Fibroblast of skin of left biceps (primary cell): ENCODE data around the gene CD34.
"Not testable (repeated sequence)": the region's sequence is repeated elsewhere in the genome, so short reads cannot be mapped to it uniquely, and the experiment has no call there.

Experiments
- DNase-seq, 2 experiments: peaks; one replicate each; pipeline ENCODE4 v3.0.0-alpha.2; 2013; ENCODE audit warnings: low read depth in 2 of 2

The CD34 gene

GRCh38 chr1:207910591-207911354 lies at the start of gene CD34:
Gene CD34, minus strand, starts transcription at chr1:207911125. Its CDS starts 45 bp downstream, at chr1:207911080.
- DNase-seq = no peak

GRCh38 chr1:207960346-207960745 lies 49.4 kb upstream of the CD34 start:
- DNase-seq = no peak

GRCh38 chr1:207959910-207960309 lies 49.0 kb upstream of the CD34 start:
- no peak for DNase-seq

GRCh38 chr1:207959141-207959825 lies 48.4 kb upstream of the CD34 start:
- no peak for DNase-seq

GRCh38 chr1:207958376-207959139 lies 47.6 kb upstream of the CD34 start:
- DNase-seq = no peak

- no peak for DNase-seq
Observed at GRCh38 chr1:207956986-207957385, 46.1 kb upstream of the CD34 start.

- no peak for DNase-seq
Observed at GRCh38 chr1:207954104-207954503, 43.2 kb upstream of the CD34 start.

- DNase-seq = no peak
Observed at GRCh38 chr1:207952617-207953542, 42.0 kb upstream of the CD34 start.

- no peak for DNase-seq
Observed at GRCh38 chr1:207951652-207952051, 40.7 kb upstream of the CD34 start.

- no peak for DNase-seq
Observed at GRCh38 chr1:207950750-207951149, 39.8 kb upstream of the CD34 start.

- no peak for DNase-seq
Observed at GRCh38 chr1:207949571-207950195, 38.8 kb upstream of the CD34 start.

GRCh38 chr1:207948536-207949250 lies 37.8 kb upstream of the CD34 start:
- DNase-seq = no peak

GRCh38 chr1:207946756-207947155 lies 35.8 kb upstream of the CD34 start:
- no peak for DNase-seq

- no peak for DNase-seq
Observed at GRCh38 chr1:207944571-207944970, 33.6 kb upstream of the CD34 start.

- not testable (repeated sequence) for DNase-seq
Observed at GRCh38 chr1:207942337-207942741, 31.4 kb upstream of the CD34 start.

GRCh38 chr1:207941665-207942064 lies 30.7 kb upstream of the CD34 start:
- DNase-seq = no peak

- no peak for DNase-seq
Observed at GRCh38 chr1:207938016-207938415, 27.1 kb upstream of the CD34 start.

GRCh38 chr1:207937204-207937603 lies 26.3 kb upstream of the CD34 start:
- no peak for DNase-seq

GRCh38 chr1:207935166-207935583 lies 24.2 kb upstream of the CD34 start:
- no peak for DNase-seq

GRCh38 chr1:207933205-207933800 lies 22.4 kb upstream of the CD34 start:
- DNase-seq = no peak
